CD4-positive, alpha-beta T cell treated with Interleukin-15 for 1 hour (primary cell): ENCODE results near the gene INSM1.
A peak's percentile ranks its signal among the peaks of the same experiment; 100 is the strongest.
"Not testable (repeated sequence)": the region's sequence is repeated elsewhere in the genome, so short reads cannot be mapped to it uniquely, and the experiment has no call there.

ENCODE experiments used
- DNase-seq: peaks from one replicate; pipeline ENCODE4 v3.0.0-alpha.2; 2020

INSM1 gene

GRCh38 chr20:20367575-20368417 is at the start of gene INSM1:
INSM1 (plus strand) TSS chr20:20368104; CDS start chr20:20368268, 164 bp downstream.
- no peak for DNase-seq

GRCh38 chr20:20318365-20319161 is 49.3 kb upstream of the INSM1 start:
- no peak for DNase-seq

GRCh38 chr20:20321134-20321533 is 46.8 kb upstream of the INSM1 start:
- DNase-seq: no peak

GRCh38 chr20:20321917-20322316 is 46.0 kb upstream of the INSM1 start:
- DNase-seq: no peak

GRCh38 chr20:20322912-20323311 is 45.0 kb upstream of the INSM1 start:
- DNase-seq: no peak

- no peak for DNase-seq
These were observed 40.2 kb upstream of the INSM1 start for GRCh38 chr20:20327746-20328145.

GRCh38 chr20:20329564-20329963 is 38.3 kb upstream of the INSM1 start:
- DNase-seq: no peak

- no peak for DNase-seq
These were observed 36.7 kb upstream of the INSM1 start for GRCh38 chr20:20331156-20331555.

- no peak for DNase-seq
These were observed 36.1 kb upstream of the INSM1 start for GRCh38 chr20:20331817-20332216.

- no peak for DNase-seq
These were observed 34.0 kb upstream of the INSM1 start for GRCh38 chr20:20333866-20334265.

GRCh38 chr20:20334489-20334888 is 33.4 kb upstream of the INSM1 start:
- DNase-seq: no peak

- DNase-seq: no peak
These were observed 29.7 kb upstream of the INSM1 start for GRCh38 chr20:20338133-20338730.

- DNase-seq: no peak
These were observed 27.5 kb upstream of the INSM1 start for GRCh38 chr20:20340443-20340842.

GRCh38 chr20:20341371-20341770 is 26.5 kb upstream of the INSM1 start:
- no peak for DNase-seq

GRCh38 chr20:20342066-20342465 is 25.8 kb upstream of the INSM1 start:
- DNase-seq: no peak

GRCh38 chr20:20343932-20344331 is 24.0 kb upstream of the INSM1 start:
- no peak for DNase-seq

GRCh38 chr20:20344476-20344875 is 23.4 kb upstream of the INSM1 start:
- no peak for DNase-seq

GRCh38 chr20:20353576-20353975 is 14.3 kb upstream of the INSM1 start:
- DNase-seq: no peak

GRCh38 chr20:20355503-20355902 is 12.4 kb upstream of the INSM1 start:
- not testable (repeated sequence) for DNase-seq

- DNase-seq: no peak
These were observed 9.1 kb upstream of the INSM1 start for GRCh38 chr20:20358801-20359200.

GRCh38 chr20:20359628-20360027 is 8.3 kb upstream of the INSM1 start:
- DNase-seq: no peak

- DNase-seq: peak; percentile 26
These were observed 7.4 kb upstream of the INSM1 start for GRCh38 chr20:20360464-20360863.

- no peak for DNase-seq
These were observed 5.0 kb upstream of the INSM1 start for GRCh38 chr20:20362774-20363433.
